IPS DF 19.7 (cell line): ENCODE measurements around the gene LRRC4.

ENCODE experiments used
- DNase-seq: peaks from one replicate; pipeline ENCODE4 v3.0.0-alpha.2; 2013; ENCODE audit warnings: low read depth, low spot score

Gene LRRC4

DNA sequence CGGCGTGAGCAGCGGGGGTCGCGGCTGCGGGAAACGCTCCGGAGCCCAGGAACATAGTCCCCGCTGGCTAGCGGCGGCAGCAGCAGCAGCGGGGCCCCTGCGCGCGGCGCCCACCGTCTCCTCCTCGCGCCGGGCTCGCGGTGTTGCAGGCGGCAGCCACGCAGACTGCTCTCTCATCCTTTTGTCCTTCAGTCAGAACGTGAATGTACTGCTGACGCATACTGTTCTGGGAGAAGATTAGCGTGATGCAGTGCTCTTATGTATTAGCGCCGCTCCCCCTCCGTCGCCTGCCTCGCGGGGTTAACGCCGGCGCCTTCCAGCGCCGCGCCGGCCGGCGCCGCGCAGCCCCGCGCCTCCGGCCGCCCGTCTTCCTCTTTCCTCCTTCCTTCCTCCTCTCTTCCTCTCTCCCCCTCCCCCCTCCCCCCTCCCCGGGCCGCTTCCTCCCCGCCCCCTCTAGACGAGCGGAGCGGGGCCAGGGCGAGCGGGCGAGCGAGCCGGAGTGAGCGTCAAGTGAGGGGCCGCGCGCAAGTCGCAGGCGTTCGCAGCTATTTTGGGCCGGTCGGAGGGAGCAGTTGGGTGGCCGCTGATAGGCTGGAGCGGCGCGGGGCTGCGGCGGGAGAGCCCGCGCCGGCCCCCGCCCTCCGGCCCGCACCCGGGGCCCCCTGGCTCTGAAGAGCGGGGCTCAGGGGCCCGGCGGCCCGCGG is 816 bp upstream of the LRRC4 start:
- DNase-seq: no peak

GRCh38 chr7:128030263-128030653 is 979 bp downstream of the LRRC4 start:
- no peak for DNase-seq

DNA sequence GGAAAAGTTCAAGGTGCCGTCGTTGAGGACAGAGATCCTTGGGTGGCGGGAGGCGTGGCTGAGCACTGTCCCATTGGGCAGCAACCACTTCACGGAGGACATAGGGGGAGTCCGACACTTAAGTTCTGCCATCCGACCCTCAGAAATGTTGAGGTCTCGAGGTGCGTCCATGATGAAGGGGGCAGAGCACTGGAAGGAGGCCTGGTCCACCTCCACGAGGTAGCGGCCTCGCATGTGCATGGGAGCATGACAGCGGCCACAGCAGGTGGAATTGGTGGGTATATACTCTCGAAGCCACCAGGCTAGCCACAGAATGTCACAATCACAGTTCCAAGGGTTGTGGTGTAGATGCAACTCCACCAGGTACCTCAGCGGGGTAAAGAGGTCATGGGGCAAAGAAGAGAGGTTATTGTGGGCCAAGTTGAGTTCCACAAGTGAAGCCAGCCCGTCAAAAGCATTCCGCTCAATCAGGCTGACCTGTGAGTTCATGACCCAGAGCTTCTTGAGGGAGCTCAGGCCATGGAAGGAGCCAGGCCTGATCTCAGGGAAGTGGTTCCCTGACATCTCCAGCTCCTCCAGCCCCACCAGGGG is 1.7 kb downstream of the LRRC4 start:
- DNase-seq: no peak

DNA sequence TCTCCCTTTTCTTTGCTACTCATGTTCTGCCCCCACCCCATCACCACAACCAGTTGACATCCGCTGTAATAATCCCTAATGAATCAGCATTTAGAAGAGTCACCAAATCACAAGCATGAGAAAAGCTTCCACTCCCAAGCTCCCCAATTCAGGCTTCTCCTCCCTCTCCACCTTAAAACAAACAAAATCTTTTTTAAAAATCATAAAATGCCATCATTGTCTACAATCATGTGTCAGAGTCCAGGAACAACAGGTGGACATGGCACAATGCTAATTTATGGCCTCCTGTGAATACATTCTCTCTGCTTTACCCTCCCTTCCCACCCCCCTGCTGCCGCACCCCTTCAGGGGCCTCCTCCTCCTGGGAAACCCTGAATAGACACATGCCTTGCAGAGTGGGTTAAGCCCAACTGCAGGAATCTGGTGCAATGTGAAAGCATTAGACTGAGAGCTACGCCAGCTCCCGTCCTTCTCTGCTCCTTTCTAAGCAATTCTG is 3.7 kb downstream of the LRRC4 start:
- no peak for DNase-seq

GRCh38 chr7:128026551-128026950 is 4.7 kb downstream of the LRRC4 start:
- DNase-seq: no peak

GRCh38 chr7:128025819-128026218 is 5.4 kb downstream of the LRRC4 start:
- DNase-seq: no peak

- DNase-seq: no peak
Observed at GRCh38 chr7:128025380-128025779, 5.9 kb downstream of the LRRC4 start.

- DNase-seq: no peak
Observed at GRCh38 chr7:128024151-128024550, 7.1 kb downstream of the LRRC4 start.

DNA sequence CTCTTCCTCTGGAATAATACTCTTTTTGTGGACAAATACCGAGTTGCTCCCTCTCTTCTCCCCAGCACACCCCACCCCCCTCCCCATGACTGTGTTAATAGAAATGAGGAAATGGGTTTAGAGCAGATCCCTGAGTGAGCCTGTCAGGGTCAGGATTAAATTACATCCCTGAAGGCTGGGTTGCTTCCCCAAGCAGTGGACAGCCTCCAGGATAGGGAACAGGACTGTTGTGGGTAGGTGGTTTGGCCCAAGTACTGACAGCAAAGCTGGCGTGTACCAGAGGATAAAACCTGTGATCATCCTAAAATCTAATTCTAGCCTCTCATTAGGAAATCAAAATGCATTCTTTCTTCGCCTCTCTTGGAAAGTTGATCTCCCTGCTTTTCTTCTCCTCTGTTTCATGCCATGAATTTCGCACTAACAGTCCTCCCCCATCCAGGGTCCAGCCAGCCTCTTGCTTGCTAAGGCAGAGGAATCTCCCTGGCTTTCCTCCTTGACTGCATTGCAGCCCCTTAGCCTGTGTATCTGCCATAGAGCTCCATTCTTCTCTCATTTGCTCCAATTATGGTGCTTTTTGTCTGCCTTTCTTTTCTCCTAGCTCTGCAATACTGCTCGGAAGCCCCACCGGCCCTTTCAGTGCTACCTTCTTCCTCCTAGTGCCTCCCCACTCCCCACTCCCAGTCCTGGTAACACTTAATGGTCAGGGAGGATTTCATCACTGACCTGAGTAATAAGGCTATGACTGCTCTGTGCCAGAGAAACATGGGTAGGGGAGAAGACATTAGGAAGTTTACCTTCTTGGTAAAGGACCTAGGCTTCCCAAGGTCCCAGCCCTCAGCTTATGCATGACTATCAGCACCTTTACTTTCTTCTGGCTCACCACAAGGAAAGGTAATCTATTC is 8.4 kb downstream of the LRRC4 start:
- DNase-seq: no peak

DNA sequence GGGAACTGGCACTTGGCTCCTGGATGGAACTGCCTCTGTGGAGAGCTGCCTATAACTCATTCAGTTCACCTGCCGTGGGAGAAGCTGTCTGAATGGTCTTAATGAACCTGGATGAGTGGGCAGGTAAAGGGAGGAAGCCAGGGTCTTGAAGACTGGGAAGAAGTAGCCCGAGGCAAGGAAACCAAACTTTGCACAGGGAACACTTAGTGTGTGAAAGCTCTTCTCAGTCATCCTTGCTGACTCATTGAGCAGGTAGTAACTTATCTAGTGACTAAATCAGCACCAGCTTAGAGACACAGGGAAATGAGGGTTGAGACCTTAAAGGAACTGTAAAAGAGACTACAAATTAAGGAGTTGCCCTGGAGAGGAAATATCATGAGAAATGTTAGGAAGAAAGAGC is 9.9 kb downstream of the LRRC4 start:
- no peak for DNase-seq

DNA sequence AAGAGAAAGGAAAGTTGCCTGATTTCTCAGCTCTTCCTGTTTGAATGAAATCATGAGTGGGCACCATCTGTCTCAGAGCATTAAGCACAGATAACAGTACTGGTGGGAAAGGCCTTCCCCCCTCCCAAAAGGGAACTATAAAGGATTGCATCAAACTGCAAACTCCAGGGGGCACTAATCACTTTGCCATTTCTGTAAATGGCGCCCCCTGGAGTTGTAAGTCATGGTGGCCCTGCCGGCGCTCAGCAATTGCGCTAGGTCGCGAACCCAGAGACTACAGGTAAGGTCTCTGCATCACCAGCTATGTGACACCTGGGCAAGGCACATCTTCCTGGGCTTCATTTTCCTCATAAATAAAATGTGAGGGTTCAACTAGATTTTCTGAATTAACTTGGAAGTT is 11.1 kb downstream of the LRRC4 start:
- DNase-seq: no peak

GRCh38 chr7:128019288-128019687 is 11.9 kb downstream of the LRRC4 start:
- no peak for DNase-seq

DNA sequence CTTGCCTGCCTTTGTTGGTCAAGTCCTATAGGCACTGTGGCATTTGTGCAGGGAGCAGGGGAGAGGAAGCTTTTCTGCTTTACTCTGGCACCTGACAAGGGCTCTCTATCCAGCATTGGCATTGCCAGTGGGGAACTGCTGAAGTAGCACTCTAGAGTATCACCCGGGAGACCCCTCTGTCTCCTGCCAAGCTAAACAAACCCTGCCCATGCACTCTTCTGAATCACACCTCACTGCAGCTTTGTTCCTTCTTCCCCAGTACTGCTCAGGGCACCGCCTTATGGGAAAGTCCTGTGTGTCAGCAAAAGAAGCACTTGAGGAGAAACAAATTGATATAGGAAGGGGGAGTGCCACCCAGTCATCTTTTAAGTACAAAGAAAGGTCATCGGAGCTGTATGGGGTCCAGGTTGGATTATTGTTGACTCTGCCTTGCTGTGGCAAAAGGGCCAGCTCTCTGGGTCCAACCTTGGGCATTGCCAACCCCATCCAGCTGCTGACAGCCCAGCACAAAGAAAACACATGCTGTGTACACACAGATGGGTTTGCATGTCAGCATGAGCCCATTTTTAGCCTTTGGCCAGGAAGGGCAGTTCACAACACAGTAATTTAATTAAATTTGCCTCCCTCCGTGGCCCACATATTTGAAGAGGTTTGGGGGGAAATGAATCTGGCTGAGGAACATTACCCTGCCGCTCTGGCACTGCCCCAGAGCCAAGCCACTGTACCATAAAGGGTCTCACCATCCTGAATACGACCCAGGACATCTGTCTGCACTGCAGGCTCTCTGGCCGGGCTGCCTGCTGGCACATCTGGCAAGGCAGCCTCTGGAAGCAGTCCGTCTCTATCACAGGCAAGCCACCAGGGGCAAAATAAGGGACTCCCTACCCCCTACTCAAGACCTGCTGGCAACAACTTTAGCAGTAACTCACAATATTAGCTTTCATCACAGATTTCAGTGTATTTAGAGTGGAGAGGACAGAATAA is 13.1 kb downstream of the LRRC4 start:
- no peak for DNase-seq

GRCh38 chr7:128017460-128017859 is 13.8 kb downstream of the LRRC4 start:
- DNase-seq: no peak

- no peak for DNase-seq
Observed at GRCh38 chr7:128014811-128015210, 16.4 kb downstream of the LRRC4 start.

- no peak for DNase-seq
Observed at GRCh38 chr7:128011131-128011661, 20.0 kb downstream of the LRRC4 start.

DNA sequence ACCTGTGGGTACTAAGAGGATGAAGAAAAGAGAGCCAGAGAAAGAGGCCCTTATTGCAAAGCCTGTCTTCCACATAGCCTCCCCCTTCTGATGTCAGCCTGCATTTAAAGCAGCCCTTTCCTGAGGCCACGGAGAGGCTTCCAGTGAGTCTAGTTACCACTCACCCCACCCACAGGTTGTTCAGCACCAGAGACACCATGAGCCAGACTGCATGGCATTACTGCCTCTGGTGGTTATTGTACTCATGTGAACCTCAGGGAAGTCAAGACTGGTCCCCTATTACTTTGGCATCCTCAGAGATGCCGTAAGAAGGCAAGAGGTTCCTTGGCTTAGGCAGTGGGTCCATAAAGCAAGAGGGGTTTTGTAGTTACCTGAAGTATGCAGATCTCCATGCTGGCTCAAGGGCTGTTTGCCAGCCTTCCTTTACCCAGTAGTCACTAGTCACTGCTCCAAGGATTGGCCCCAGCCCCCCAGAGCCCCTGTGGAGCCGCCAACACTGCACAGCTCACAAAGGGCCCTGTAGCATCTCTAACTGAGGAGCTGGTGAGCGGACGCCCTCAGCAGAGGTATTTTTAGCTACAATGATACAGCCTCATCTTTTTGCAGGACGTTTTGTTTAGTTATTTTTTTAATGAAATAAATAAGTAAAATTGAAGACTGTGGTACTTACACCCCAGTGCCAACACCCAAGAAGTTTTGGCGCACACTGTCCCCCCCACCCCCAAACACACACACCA is 20.7 kb downstream of the LRRC4 start:
- no peak for DNase-seq

GRCh38 chr7:128008744-128009143 is 22.5 kb downstream of the LRRC4 start:
- DNase-seq: no peak

- no peak for DNase-seq
Observed at GRCh38 chr7:128008141-128008540, 23.1 kb downstream of the LRRC4 start.

DNA sequence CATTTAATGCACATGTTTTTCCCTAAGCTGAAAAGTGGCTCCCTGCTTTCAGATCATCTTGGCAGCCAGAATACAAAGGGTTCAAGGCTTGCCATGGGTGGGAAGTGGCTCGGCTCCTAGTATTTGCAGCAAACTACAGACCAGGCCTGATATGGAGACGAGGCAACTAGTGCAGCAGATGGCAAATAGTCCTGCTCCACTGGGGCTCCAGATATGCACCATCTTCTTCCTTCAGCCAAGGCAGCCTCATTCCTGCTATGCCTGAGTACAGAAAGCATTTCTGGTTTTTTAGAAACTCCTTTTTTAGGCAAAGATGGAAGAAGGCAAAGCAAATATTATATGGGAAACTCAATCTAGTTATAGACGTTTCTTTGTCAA is 23.9 kb downstream of the LRRC4 start:
- no peak for DNase-seq
